ENCODE results near the gene ARHGAP10.

DNA sequence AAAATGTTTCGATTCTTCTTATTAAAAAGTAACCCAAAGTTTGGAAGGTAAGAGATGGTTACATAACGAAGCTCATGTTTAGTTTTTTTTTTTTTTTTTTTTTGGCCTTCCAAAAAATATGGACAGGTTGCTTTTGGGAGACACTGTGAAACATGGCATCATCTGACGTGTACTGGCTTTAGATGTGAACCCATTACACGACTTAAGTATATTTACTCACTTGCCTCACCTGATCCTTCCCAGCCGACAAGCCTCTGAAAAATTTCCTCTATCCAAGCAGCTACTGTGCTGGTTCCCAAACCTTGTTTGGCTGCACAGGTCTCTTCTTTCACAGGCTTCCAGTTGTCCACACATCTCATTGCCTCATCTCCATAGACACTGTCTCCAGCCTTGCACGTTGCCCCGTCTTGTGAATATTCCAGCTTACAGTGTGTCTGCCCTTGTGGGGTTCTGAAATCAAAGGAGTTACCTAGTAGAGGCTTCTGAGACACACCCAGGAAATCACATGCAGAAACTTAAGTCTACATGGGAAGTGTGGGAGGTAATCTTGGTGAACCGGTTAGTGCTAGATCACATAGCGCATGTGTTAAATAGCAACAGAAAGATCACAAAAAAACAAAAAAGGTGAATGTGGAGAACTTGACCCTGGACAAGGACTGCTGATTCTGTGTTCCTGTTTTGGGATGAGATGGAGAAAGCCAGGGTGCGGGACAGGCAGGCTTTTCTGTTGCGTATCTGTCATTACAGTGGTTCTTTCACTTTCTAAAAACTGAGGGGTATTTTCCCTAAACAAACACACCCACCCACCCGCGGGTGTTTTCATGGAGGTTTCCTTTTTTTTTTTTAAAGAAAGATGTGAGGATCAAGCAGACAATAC, 328.6 kb downstream of the ARHGAP10 start:
- TF ChIP-seq, protein P1, sequence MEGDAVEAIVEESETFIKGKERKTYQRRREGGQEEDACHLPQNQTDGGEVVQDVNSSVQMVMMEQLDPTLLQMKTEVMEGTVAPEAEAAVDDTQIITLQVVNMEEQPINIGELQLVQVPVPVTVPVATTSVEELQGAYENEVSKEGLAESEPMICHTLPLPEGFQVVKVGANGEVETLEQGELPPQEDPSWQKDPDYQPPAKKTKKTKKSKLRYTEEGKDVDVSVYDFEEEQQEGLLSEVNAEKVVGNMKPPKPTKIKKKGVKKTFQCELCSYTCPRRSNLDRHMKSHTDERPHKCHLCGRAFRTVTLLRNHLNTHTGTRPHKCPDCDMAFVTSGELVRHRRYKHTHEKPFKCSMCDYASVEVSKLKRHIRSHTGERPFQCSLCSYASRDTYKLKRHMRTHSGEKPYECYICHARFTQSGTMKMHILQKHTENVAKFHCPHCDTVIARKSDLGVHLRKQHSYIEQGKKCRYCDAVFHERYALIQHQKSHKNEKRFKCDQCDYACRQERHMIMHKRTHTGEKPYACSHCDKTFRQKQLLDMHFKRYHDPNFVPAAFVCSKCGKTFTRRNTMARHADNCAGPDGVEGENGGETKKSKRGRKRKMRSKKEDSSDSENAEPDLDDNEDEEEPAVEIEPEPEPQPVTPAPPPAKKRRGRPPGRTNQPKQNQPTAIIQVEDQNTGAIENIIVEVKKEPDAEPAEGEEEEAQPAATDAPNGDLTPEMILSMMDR (IDR thresholded peaks at IDR 0.05), result no peak
- TF ChIP-seq POLR2A (IDR thresholded peaks at IDR 0.05), result no peak

Measured in esophagus squamous epithelium (tissue), 4 donors.